ENCODE measurements around the gene PSORS1C2. TPM values are rescaled to one million over a fixed set of nuclear protein-coding genes. Genes with fewer than 3 reads are reported as not detected.

Gene PSORS1C2
- polyA plus RNA-seq, 2 of the 4 experiments (the other 2 are of a cell fraction) = 0.08 TPM; not detected in 1

- WGBS (ENCODE audit: missing lambda C conversion rate) = 83% methylated on average over 6 of the region's 12 CpGs
- DNase-seq (ENCODE audit: low read depth in 1 of 2, low spot score in 1 of 2) (no peak), FAIRE-seq (no peak), ATAC-seq (no peak)
- Histone ChIP-seq H3K4me2 (no peak overlapping the region), H3K9me3 (no peaks in the 10 kb centered on the region), H3K4me3 (no peak overlapping the region), H3K4me1 (peaks cover 30% of the 10 kb centered on the region), H3K27ac (no peak overlapping the region; a peak in 1 of 6 replicates)
- POLR2A ChIA-PET = no interaction called here
- CTCF ChIA-PET = interaction anchor here (1.0 to 1.4 kb wide), 4 partner anchors 8 to 34 kb away, joined by 3 to 4 read pairs (median 4); no protein-coding TSS in a partner anchor
- no peak for TF ChIP-seq GATA3 (IDR thresholded peaks at IDR 0.05; ENCODE audit: borderline replicate concordance)
- no peak for TF ChIP-seq RAD21 (conservative IDR thresholded peaks at IDR 0.05 in 1 of 2, IDR thresholded peaks at IDR 0.05 in 1 of 2)
- TF ChIP-seq SMC3 (IDR thresholded peaks at IDR 0.05) = no peak
- no peak for TF ChIP-seq MYC (IDR thresholded peaks at IDR 0.05; ENCODE audit: borderline replicate concordance, low read length)
Measured at GRCh38 chr6:31121131-31121790, 17.6 kb downstream of the PSORS1C2 start.

GRCh38 chr6:31120151-31120915 is 18.5 kb downstream of the PSORS1C2 start, which contains the start of gene CDSN:
Gene CDSN, minus strand, starts transcription at chr6:31120446. Its CDS starts 27 bp downstream, at chr6:31120419.
- no peak for TF ChIP-seq EHF (CRISPR knock-in tag; IDR thresholded peaks at IDR 0.05)
- TF ChIP-seq HEYL (CRISPR knock-in tag; IDR thresholded peaks at IDR 0.05) = no peak
- no peak for TF ChIP-seq SMC3 (IDR thresholded peaks at IDR 0.05)
- no peak for TF ChIP-seq BHLHE40 (IDR thresholded peaks at IDR 0.05; ENCODE audit: low read depth, low read length)
- no peak for TF ChIP-seq NFE2L2 (conservative IDR thresholded peaks at IDR 0.05; ENCODE audit: low read length)
- no peak for TF ChIP-seq FOSL2 (IDR thresholded peaks at IDR 0.05)
- TF ChIP-seq FOSL2 (CRISPR knock-in tag; IDR thresholded peaks at IDR 0.05) = no peak
- ATAC-seq = no peak
- no peak for FAIRE-seq
- DNase-seq (ENCODE audit: low read depth in 1 of 2, low spot score in 1 of 2) = no peak
- Histone ChIP-seq H3K4me3 (no peak within 1 kb of the TSS), H3K9me3 (no peaks in the 10 kb centered on the region), H3K4me2 (no peak within 1 kb of the TSS), H3K27ac (no peak within 1 kb of the TSS), H3K4me1 (peaks cover 27% of the 10 kb centered on the region)
- CTCF ChIA-PET = interaction anchor here (1.0 to 1.6 kb wide), 3 partner anchors 7 to 17 kb away, joined by 3 to 5 read pairs (median 4); no protein-coding TSS in a partner anchor
- POLR2A ChIA-PET = no interaction called here
- WGBS (ENCODE audit: missing lambda C conversion rate) = 91% methylated on average over 14 of the region's 26 CpGs

DNA sequence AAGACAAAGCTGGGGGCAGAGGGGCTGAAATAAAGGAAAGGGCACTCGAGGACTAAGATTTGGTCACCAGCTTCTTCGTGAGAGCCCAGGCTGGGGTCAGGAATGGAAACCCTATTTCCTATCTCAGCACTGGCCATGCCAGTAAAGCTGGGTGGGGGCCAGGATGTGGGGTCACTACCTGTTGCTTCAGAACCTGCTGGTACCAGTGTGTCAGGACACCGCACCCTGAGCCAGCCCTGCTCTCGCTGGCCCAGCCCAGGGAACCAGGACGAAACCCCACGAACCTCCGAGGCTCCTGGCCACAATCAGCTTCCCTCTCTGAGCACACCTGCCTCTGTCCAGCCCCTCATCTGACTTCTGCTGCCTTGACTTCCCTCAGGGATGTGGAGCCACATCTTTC is 20.7 kb downstream of the PSORS1C2 start:
- TF ChIP-seq, protein P1, sequence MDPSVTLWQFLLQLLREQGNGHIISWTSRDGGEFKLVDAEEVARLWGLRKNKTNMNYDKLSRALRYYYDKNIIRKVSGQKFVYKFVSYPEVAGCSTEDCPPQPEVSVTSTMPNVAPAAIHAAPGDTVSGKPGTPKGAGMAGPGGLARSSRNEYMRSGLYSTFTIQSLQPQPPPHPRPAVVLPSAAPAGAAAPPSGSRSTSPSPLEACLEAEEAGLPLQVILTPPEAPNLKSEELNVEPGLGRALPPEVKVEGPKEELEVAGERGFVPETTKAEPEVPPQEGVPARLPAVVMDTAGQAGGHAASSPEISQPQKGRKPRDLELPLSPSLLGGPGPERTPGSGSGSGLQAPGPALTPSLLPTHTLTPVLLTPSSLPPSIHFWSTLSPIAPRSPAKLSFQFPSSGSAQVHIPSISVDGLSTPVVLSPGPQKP (IDR thresholded peaks at IDR 0.05; ENCODE audit: low read depth, low read length) = no peak
- no peak for TF ChIP-seq EP300 (IDR thresholded peaks at IDR 0.05)
- no peak for TF ChIP-seq GATA3 (IDR thresholded peaks at IDR 0.05; ENCODE audit: borderline replicate concordance)
- no peak for TF ChIP-seq HOXB13 (CRISPR knock-in tag; IDR thresholded peaks at IDR 0.05; ENCODE audit: low read depth)
- TF ChIP-seq SMC3 (IDR thresholded peaks at IDR 0.05) = no peak
- no peak for TF ChIP-seq JUN (IDR thresholded peaks at IDR 0.05)
- no peak for TF ChIP-seq EHMT2 (IDR thresholded peaks at IDR 0.05; ENCODE audit: low read depth)
- no peak for TF ChIP-seq FOSB (CRISPR knock-in tag; IDR thresholded peaks at IDR 0.05)
- no peak for TF ChIP-seq NFE2L2 (conservative IDR thresholded peaks at IDR 0.05; ENCODE audit: low read length)
- no peak for TF ChIP-seq ZSCAN20 (CRISPR knock-in tag; IDR thresholded peaks at IDR 0.05)
- TF ChIP-seq TFCP2L1 (CRISPR knock-in tag; IDR thresholded peaks at IDR 0.05) = no peak
- no peak for TF ChIP-seq BCL3 (IDR thresholded peaks at IDR 0.05)
- TF ChIP-seq CBX8 (IDR thresholded peaks at IDR 0.05) = no peak
- ChIA-PET POLR2A (no interaction called here), CTCF (interaction anchor here (0.8 to 1.5 kb wide), 6 partner anchors 11 to 203 kb away, joined by 3 to 7 read pairs (median 4); no protein-coding TSS in a partner anchor)
- ATAC-seq (no peak), DNase-seq (ENCODE audit: low read depth in 1 of 2, low spot score in 1 of 2) (no peak), FAIRE-seq (no peak)
- no peak overlapping the region for H3K4me2 ChIP-seq
- no peak overlapping the region for H3K4me3 ChIP-seq
- H3K4me1 ChIP-seq = peaks cover 29% of the 10 kb centered on the region
- 85% methylated on average over 7 of the region's 7 CpGs for WGBS (ENCODE audit: missing lambda C conversion rate)
- H3K27ac ChIP-seq = no peak overlapping the region
- no peaks in the 10 kb centered on the region for H3K9me3 ChIP-seq

Data from A549 (cell line).